NCI-H2107 treated with DMSO at 0.1 percent for 48 hours (cell line): ENCODE measurements around the gene OR8B8.
"Not testable (repeated sequence)": the region's sequence is repeated elsewhere in the genome, so short reads cannot be mapped to it uniquely, and the experiment has no call there.

Experiments
- DNase-seq: peaks from one replicate; lab custom pipeline; 2025; ENCODE audit not compliant: unreplicated experiment; lab: John Stamatoyannopoulos, UW

The OR8B8 gene

GRCh38 chr11:124445646-124446150 is at the start of gene OR8B8:
Gene OR8B8 (minus strand): TSS chr11:124445696. CDS start chr11:124441085, 4,611 bp downstream.
- no peak for DNase-seq

GRCh38 chr11:124493016-124493655 is 47.6 kb upstream of the OR8B8 start:
- no peak for DNase-seq

- DNase-seq, result no peak
Observed at GRCh38 chr11:124483422-124483821, 37.9 kb upstream of the OR8B8 start.

GRCh38 chr11:124482362-124483147 is 37.1 kb upstream of the OR8B8 start:
- DNase-seq, result no peak

- no peak for DNase-seq
Observed at GRCh38 chr11:124481365-124482323, 36.1 kb upstream of the OR8B8 start.

- DNase-seq, result no peak
Observed at GRCh38 chr11:124479561-124479960, 34.1 kb upstream of the OR8B8 start.

- DNase-seq, result no peak
Observed at GRCh38 chr11:124475265-124475664, 29.8 kb upstream of the OR8B8 start.

- no peak for DNase-seq
Observed at GRCh38 chr11:124474779-124475178, 29.3 kb upstream of the OR8B8 start.

- no peak for DNase-seq
Observed at GRCh38 chr11:124474079-124474478, 28.6 kb upstream of the OR8B8 start.

GRCh38 chr11:124473476-124473875 is 28.0 kb upstream of the OR8B8 start:
- no peak for DNase-seq

GRCh38 chr11:124470561-124471227 is 25.2 kb upstream of the OR8B8 start:
- DNase-seq, result no peak

- DNase-seq, result no peak
Observed at GRCh38 chr11:124467381-124467927, 22.0 kb upstream of the OR8B8 start.

- no peak for DNase-seq
Observed at GRCh38 chr11:124465368-124465767, 19.9 kb upstream of the OR8B8 start.

GRCh38 chr11:124463990-124464389 is 18.5 kb upstream of the OR8B8 start:
- DNase-seq, result no peak

GRCh38 chr11:124463324-124463723 is 17.8 kb upstream of the OR8B8 start:
- no peak for DNase-seq

GRCh38 chr11:124460459-124460858 is 15.0 kb upstream of the OR8B8 start:
- DNase-seq, result no peak

- DNase-seq, result not testable (repeated sequence)
Observed at GRCh38 chr11:124459379-124459778, 13.9 kb upstream of the OR8B8 start.

- DNase-seq, result no peak
Observed at GRCh38 chr11:124454552-124454951, 9.1 kb upstream of the OR8B8 start.

- no peak for DNase-seq
Observed at GRCh38 chr11:124446916-124447315, 1.4 kb upstream of the OR8B8 start.

GRCh38 chr11:124442847-124443246 is 2.6 kb downstream of the OR8B8 start:
- no peak for DNase-seq
